GM18909 (cell line): ENCODE data around the gene SLAMF6.
A peak's percentile ranks its signal among the peaks of the same experiment; 100 is the strongest.
"Not testable (repeated sequence)": the region's sequence is repeated elsewhere in the genome, so short reads cannot be mapped to it uniquely, and the experiment has no call there.

Experiments
- ATAC-seq: cut with Tn5 transposase; IDR thresholded peaks from one replicate; pipeline ENCODE4 v1.9.1; 2021; ENCODE audit warnings: mild to moderate bottlenecking; ENCODE audit not compliant: unreplicated experiment, poor library complexity

The SLAMF6 gene

DNA sequence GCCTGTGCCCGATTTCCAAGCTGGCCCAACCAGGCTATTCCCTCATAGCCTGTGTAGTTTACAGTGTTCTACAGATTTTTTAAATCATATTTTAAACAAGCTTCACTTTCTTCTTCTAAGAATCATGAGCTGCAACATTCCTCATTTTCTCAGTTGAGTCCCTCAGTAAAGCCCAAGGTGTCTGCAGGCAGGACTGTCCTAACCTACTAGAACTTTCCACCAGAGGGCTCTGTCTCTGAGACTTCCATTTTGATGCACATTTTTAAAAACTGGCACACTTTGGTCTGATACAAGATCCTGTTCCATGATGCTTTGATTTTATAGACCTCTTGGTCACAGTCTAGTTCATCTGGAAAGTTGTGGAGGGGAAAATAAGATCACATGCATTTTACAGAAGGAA lies 21.6 kb upstream of the SLAMF6 start:
- ATAC-seq: no peak

DNA sequence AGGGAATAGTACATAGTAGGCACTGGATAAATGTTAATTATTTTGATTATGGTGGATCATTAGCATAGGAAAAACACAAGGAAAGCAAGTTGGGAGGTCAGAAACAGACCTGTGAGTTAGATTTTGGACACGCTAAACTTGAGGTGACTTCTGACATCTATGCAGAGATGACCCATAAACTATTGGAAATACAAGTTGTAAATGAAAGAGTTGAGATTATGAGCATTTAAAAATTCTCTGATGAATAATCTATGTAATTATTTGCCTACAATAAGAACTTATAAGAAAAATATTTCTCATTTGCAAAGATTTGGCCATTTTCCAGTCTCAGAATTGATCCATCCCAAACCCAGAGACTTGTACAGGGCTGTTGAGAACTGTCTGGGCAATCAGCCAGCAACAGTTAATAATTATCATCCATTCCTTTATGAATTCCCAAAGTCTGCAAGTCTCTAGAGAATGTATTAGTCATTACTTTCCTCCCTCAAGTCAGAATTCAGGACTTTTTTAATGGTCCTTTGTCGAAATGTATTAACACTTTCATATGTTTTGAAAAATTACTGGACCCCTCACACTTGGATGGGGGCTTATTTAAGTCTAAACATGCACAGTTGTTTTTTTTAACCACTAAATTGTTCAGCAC lies 19.4 kb upstream of the SLAMF6 start:
- no peak for ATAC-seq

DNA sequence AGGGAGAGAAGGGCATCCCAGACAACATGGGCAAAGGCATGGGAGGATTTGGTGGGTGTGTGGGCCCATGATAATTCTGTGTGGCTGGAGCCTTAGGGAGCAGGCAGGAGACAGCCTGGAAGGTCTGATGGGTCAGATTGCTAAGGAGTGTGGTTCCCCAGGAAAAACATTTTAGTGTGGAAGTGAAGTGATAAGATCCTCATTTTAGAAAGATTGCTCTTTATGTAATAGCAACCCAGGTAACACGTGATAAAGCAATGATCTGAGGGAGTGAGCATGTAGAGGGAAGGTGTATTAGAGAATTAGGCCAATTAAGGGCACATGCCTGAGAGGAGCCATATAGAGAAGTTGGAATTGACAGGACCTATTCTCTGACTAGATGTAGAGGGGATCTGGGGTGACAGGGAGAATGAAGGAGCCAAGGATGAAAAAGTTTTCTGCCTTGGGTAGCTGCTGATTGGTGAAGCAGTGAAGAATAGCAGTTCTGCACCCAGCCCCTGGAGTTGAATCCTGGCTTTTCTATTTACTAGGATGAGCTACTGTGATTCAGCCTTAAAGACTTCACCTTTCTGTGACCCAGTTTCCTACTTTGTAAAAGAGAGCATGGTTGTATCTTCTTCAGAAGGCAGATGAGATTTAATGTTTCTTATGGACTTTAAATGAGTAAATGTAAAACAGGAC lies 18.7 kb upstream of the SLAMF6 start:
- no peak for ATAC-seq

DNA sequence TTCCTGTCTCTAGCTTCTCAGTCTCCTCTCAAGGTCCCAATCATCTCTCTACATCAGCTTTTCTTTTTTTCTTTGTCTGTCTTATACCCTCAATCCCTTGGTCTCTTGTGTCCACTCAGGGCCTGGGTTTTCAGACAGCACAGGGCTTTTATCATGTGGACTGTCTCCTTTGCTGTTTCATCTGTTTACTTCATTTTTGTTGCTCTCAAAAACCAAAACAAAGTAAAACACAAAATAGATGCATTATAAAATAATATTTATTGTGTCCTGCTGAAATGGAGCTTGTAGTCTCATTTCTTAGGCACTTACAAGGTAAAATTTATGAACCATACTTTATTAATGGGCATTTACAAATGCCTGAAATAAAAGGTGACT lies 17.8 kb upstream of the SLAMF6 start:
- ATAC-seq: no peak

DNA sequence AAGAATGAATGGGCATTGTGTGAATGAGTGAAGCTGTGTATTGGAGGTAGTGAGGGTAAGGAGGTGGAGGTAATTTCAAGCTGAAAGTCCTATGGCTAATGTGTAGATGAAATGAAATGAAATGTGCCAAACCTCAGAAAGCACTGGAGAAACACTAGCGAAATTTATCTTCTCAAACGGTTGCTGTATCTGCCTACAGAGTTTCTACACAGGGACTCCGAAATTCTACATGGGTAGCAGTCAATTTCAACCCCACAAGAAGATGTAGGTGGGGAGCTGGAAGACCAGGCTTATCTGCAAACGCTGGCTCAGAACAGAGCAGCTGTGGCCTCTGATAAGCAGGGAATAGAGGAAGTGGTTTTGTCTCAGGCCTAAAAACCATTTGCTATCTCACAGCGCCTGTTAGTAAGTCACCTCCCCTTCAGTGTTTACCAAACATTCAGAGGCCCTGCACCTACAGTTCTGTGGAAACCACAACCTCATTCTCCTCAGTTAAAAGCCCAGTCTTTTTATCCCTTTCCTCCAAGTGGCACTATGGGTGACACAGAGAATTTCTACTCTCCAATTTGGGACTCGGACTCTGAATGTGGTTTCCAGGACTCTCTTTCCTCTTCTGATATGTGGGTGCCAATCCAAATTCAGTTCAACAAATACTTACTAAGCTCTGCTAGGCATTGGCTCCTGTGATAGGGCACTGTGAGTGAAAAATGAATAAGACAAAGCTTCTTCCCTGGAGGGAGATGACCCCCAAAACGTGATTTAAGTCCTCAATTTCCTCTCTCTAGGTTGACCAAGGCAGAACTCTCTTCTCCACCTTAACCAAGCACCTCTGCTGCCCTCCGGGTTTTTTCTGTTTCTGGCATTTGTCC lies 17.2 kb upstream of the SLAMF6 start:
- ATAC-seq: peak; percentile 92

DNA sequence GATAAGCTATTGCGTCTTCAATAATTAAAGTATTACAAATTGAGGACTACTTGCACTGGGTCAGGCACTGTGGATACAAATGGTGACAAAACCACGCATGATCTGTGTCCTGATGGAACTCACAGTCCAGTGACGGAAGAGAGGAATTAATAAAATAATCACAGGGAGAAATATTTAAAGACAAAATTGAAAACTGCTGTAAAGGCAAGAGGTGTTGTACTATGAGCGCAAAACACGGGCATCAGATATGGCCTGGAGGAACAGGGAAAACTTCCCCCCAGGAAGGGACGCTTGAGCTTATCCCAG lies 16.6 kb upstream of the SLAMF6 start:
- no peak for ATAC-seq

DNA sequence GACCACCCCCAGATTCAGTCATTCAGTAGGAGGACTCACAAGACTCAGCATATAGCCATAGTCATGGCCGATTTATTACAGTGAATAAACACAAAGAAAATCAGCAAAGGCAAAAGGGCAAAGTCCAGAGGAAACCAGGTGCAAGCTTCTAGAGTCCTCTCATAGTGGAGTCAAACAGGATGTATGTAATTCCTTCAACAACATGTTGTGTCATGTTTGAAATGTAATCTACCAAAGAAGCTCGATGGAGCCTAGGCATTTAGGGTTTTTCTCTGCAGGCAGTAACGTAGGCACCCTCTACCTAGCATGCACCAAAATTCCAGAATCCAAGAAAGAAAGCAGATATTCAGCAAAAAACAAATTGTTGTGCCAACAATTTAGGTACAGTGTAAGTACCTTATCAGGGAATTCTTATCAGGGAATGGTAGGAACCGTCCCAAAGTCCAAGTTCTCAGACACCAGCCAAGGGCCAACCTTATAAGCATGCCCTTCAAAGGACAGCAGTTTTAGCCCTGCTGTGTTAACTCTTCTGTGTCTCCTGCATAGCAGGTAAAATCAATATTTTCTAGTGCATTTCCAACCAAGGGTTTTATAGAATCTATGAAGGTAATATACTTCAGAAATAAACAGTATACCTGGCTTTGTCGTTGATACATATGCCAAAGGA lies 16.1 kb upstream of the SLAMF6 start:
- no peak for ATAC-seq

DNA sequence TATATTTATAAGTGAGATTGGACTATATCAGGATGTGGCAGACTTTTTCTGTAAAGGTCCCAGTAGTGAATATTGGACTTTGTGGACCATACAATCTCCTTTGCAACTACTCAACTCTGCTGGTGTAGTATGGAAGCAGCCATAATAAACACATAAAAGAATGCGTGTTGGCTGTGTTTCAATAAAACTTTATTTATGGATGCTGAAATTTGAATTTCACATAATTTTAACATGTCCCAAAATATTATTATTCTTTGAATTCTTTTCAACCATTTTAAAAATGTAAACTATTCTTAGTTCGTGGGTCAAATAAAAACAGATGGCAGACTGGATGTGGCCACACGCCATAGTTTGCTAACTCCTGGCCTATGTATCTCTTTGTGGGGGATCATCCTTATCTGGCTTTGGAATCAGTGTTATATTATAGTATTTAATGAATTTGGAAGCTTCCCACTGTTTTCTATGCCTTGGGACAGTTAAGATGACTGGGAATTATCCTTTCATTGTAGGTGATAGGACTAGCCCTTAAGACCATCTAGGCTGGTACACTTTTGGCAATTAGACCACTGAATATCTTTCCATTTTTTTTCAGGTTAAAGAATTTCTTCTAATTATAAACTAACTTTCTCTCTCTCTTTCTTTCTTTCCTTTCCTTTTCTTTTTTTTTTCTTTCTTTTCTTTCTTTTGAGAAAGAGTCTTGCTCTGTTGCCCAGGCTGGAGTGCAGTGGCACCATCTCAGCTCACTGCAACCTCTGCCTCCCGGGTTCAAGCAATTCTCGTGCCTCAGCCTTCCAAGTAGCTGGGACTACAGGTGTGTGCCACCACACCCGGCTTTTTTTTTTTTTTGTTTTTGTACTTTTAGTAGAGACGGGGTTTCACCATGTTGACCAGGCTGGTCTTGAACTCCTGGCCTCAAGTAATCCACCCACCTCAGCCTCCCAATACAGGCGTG lies 14.9 kb upstream of the SLAMF6 start:
- no peak for ATAC-seq

DNA sequence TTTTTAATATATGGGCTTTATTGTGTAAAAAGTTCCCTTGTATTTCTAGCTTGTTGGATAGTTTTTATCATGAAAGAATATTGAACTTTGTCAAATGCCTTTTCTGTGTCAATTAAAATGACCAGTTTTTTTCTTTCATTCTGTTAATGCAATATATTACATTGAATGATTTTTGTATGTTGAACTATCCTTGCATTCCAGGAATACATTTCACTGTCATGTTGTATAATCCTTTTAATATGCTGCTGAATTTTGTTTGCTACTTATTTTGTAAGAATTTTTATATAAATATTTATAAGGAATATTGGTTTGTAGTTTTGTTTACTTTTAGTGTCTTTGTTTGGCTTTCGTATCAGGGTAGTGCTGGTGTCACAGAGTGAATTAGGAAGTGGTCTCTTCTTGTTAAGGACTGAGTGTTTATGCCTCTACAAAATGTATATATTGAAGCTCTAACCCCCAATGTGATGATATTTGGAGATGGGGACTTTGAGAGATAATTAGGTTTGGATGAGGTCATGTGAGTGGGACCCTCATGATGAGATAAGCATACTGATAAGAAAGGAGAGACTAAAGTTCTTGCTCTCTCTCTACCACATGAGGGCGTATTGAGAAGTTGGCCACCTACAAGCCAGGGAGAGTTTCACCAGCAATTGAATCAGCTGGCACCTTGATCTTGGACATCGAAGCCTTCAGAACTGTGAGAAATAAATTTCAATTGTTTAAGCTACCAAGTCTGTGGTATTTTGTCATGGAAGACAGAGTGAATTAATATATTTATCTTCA lies 12.0 kb upstream of the SLAMF6 start:
- no peak for ATAC-seq

DNA sequence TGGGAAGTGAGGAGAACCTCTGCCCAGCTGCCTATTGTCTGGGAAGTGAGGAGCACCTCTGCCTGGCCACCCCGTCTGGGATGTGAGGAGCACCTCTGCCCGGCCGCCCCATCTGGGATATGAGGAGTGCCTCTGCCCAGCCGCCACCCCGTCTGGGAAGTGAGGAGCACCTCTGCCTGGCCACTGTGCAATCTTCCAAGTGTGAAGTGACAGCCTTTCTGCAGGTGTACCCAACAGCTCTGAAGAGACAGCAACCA lies 9.4 kb upstream of the SLAMF6 start:
- ATAC-seq: not testable (repeated sequence)

DNA sequence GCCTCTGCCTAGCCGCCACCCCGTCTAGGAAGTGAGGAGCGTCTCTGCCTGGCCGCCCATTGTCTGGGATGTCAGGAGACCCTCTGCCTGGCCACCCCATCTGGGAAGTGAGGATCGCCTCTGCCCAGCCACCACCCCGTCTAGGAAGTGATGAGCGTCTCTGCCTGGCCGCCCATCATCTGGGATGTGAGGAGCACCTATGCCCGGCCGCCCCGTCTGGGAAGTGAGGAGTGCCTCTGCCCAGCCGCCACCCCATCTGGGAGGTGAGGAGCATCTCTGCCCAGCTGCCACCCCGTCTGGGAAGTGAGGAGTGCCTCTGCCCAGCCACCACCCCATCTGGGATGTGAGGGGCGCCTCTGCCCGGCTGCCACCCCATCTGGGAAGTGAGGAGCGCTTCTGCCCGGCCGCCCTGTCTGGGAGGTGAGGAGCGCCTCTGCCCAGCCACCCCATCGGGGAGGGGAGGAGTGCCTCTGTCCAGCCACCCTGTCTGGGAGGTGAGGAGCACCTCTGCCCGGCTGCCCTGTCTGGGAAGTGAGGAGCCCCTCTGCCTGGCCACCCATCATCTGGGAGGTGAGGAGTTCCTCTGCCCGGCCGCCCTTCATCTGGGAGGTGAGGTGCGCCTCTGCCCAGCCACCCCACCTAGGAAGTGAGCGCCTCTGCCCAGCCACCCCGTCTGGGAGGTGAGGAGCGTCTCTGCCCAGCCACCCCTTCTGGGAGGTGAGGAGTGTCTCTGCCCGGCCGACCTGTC lies 8.9 kb upstream of the SLAMF6 start:
- ATAC-seq: not testable (repeated sequence)

DNA sequence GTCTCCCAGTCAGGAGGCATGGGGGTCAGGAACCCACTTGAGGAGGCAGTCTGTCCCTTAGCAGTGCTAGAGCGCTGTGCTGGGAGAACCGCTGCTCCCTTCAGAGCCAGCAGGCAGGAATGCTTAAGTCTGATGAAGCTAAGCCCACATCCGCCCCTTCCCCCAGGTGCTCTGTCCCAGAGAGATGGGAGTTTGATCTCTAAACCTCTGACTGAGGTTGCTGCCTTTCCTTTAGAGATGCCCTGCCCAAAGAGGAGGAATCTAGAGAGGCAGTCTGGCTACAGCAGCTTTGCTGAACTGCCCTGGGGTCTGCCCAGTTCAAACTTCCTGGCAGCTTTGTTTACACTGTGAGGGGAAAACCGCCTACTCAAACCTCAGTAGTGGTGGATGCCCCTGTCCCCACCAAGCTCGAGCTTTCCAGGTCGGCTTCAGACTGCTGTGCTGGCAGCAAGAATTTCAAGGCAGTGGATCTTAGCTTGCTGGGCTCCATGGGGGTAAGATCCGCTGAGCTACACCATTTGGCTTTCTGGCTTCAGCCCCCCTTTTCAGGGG lies 6.4 kb upstream of the SLAMF6 start:
- ATAC-seq: not testable (repeated sequence)

DNA sequence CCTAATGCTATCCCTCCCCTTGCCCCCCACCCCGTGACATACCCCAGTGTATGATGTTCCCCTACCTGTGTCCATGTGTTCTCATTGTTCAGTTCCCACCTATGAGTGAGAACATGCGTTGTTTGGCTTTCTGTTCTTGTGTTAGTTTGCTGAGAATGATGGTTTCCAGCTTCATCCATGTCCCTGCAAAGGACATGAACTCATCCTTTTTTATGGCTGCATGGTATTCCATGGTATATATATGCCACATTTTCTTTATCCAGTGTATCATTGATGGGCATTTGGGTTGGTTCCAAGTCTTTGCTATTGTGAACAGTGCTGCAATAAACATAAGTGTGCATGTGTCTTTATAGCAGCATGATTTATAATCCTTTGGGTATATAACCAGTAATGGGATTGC lies 734 bp upstream of the SLAMF6 start:
- not testable (repeated sequence) for ATAC-seq

DNA sequence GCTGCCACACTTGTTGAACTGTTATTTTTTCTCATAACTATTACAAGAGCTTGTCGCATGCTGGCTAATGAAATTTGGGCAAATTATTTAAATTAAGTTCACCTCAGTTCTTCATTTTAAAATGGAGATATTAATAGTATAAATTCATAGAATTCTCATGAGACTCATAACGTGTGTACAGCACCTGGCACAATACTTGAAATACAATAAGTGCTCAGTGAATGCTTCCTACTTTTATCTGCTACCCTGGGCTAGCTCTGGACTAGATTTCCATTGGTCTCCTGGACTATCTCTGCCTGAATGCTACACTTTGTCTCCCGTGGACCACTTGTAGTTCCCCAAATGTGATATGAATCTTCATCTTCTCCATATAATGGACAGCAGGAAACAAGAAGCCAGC lies 919 bp downstream of the SLAMF6 start:
- ATAC-seq: peak; percentile 14

DNA sequence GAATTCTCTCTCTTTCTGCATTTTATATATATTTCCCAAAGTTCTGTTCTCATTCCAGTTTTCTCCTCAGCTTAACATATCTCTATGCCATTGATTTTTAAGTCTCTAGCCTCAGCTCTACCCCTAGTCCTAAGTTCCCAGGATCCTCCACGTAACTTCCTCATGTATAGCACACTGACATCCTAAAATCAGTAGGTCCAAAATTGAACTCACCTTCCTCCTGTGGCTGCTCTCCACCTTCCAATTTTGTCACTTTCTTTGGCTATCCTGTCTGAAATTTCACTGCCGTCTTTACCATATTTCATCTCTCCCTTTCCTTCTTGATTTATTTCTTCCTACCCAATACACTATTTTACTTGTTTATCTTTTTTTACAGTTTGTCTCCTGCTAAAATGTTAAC lies 1.5 kb downstream of the SLAMF6 start:
- no peak for ATAC-seq

DNA sequence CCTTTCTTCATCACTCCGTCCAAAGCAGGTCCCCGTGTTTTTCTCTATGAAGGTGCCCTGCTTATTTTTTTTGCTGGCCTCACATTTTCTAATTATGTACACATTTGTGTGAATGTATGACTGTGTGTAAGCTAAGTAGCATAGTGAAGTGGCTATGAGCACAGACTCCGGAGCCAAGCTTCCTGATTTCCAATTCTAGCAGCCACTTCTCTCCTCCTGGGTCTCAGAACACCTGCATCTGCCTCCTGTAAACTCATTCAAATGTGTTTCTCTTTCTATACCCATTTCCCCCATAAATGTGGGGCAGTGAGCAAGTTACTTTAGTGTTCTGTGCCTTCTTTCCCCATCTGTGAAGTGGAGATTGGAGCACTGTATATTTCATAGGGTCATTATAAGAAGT lies 2.1 kb downstream of the SLAMF6 start:
- peak; percentile 58 for ATAC-seq

DNA sequence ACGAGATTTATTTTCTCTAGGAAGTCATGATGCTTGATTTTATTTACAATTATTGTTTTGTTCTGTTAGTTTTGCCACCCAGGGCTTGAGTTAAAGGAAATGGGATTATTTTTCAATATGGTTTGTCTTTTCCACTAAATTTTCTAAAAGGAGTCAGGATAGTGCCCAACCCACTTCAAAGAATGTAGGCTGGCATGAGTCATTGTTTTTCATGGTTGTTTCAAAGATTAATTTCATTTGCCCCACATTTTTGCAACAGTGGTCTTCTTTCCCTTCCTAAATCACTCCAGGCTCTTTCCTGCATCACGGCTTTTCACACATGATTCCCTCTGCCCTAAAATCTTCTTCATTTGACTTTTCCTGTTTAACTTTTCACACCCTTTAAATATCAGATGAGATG lies 2.5 kb downstream of the SLAMF6 start:
- ATAC-seq: no peak

DNA sequence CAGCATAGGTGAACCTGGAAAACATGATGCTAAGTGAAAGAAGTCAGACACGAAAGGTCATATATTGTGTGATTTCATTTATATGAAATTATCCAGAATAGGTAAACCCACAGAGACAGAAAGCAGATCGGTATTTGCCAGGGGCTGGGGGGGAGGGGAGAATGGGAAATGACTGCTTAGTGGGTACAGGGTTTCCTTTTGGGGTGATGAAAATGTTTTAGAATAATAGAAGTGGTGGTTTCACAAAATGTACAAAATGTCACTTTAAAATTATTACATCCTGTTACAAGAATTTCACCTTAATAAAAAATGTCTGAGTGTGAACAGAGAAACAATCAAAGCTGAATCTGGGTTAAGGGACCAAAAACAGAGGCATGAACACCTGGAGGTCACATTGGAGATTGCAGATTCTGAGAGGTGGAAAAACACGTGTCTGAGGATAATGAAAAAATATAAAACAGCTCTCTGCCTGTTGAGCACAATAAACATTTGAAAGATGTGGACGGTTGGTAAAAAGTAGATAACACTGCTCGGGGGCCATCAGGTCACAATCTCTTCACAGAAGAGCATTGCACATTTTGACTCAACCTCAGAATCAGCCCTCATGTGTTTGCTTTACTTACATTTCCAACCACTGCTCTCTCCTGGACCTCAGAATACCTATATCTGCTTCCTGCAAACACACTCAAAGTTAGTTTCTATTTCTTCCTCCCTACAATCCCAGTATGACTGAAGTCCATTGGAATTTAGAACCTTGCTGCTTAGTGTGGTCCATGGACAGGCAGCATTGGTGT lies 3.2 kb downstream of the SLAMF6 start:
- ATAC-seq: peak; percentile 51
